ENCODE results near the gene PRKCSH.
"Not testable (repeated sequence)": the region's sequence is repeated elsewhere in the genome, so short reads cannot be mapped to it uniquely, and the experiment has no call there.

PRKCSH gene

GRCh38 chr19:11448410-11448809 lies 13.0 kb downstream of the PRKCSH start:
- no peak for DNase-seq (ENCODE audit: low read depth in 2 of 3, low spot score in 1 of 3)

GRCh38 chr19:11448923-11449554 lies 13.6 kb downstream of the PRKCSH start:
- no peak for DNase-seq (ENCODE audit: low read depth in 2 of 3, low spot score in 1 of 3)

- DNase-seq (ENCODE audit: low read depth in 2 of 3, low spot score in 1 of 3) = no peak
Measured at GRCh38 chr19:11450570-11451326, 15.3 kb downstream of the PRKCSH start.

GRCh38 chr19:11451327-11451870 lies 16.0 kb downstream of the PRKCSH start:
- DNase-seq (ENCODE audit: low read depth in 2 of 3, low spot score in 1 of 3) = no peak

- no peak for DNase-seq (ENCODE audit: low read depth in 2 of 3, low spot score in 1 of 3)
Measured at GRCh38 chr19:11451871-11452619, 16.6 kb downstream of the PRKCSH start.

GRCh38 chr19:11452620-11453310 lies 17.3 kb downstream of the PRKCSH start:
- DNase-seq (ENCODE audit: low read depth in 2 of 3, low spot score in 1 of 3) = no peak

- no peak for DNase-seq (ENCODE audit: low read depth in 2 of 3, low spot score in 1 of 3)
Measured at GRCh38 chr19:11453468-11454341, 18.3 kb downstream of the PRKCSH start.

- DNase-seq (ENCODE audit: low read depth in 2 of 3, low spot score in 1 of 3) = not testable (repeated sequence)
Measured at GRCh38 chr19:11455233-11455554, 19.8 kb downstream of the PRKCSH start.

GRCh38 chr19:11456659-11457058 lies 21.2 kb downstream of the PRKCSH start:
- no peak for DNase-seq (ENCODE audit: low read depth in 2 of 3, low spot score in 1 of 3)

- DNase-seq (ENCODE audit: low read depth in 2 of 3, low spot score in 1 of 3) = no peak
Measured at GRCh38 chr19:11457115-11457514, 21.7 kb downstream of the PRKCSH start.

GRCh38 chr19:11457831-11458230 lies 22.4 kb downstream of the PRKCSH start:
- DNase-seq (ENCODE audit: low read depth in 2 of 3, low spot score in 1 of 3) = no peak

- no peak for DNase-seq (ENCODE audit: low read depth in 2 of 3, low spot score in 1 of 3)
Measured at GRCh38 chr19:11458236-11458900, 22.9 kb downstream of the PRKCSH start.

- DNase-seq (ENCODE audit: low read depth in 2 of 3, low spot score in 1 of 3) = not testable (repeated sequence)
Measured at GRCh38 chr19:11458912-11459311, 23.5 kb downstream of the PRKCSH start.

GRCh38 chr19:11460207-11460606 lies 24.8 kb downstream of the PRKCSH start:
- DNase-seq (ENCODE audit: low read depth in 2 of 3, low spot score in 1 of 3) = no peak

GRCh38 chr19:11461453-11461852 lies 26.0 kb downstream of the PRKCSH start:
- DNase-seq (ENCODE audit: low read depth in 2 of 3, low spot score in 1 of 3) = no peak

GRCh38 chr19:11463391-11463790 lies 28.0 kb downstream of the PRKCSH start:
- DNase-seq (ENCODE audit: low read depth in 2 of 3, low spot score in 1 of 3) = no peak

- no peak for DNase-seq (ENCODE audit: low read depth in 2 of 3, low spot score in 1 of 3)
Measured at GRCh38 chr19:11464333-11465265, 29.2 kb downstream of the PRKCSH start.

- DNase-seq (ENCODE audit: low read depth in 2 of 3, low spot score in 1 of 3) = no peak
Measured at GRCh38 chr19:11465600-11465999, 30.2 kb downstream of the PRKCSH start.
